A549 treated with AZD9567 at 1 μM for 4 hours (cell line): ENCODE results near the gene MAGEB4. TPM values are rescaled to one million over a fixed set of nuclear protein-coding genes. Genes with fewer than 3 reads are reported as not detected.

Experiments
- total RNA-seq: library from RNA; stranded (reverse); fragments of 200-300 nt; extraction: Qiagen RNA extraction; gene quantifications from 5 replicates; pipeline ENCODE4 v1.2.3, GENCODE V29; 2022; ENCODE audit not compliant: insufficient read depth

MAGEB4 gene, protein sequence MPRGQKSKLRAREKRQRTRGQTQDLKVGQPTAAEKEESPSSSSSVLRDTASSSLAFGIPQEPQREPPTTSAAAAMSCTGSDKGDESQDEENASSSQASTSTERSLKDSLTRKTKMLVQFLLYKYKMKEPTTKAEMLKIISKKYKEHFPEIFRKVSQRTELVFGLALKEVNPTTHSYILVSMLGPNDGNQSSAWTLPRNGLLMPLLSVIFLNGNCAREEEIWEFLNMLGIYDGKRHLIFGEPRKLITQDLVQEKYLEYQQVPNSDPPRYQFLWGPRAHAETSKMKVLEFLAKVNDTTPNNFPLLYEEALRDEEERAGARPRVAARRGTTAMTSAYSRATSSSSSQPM
- not detected in 5 replicates for total RNA-seq

DNA sequence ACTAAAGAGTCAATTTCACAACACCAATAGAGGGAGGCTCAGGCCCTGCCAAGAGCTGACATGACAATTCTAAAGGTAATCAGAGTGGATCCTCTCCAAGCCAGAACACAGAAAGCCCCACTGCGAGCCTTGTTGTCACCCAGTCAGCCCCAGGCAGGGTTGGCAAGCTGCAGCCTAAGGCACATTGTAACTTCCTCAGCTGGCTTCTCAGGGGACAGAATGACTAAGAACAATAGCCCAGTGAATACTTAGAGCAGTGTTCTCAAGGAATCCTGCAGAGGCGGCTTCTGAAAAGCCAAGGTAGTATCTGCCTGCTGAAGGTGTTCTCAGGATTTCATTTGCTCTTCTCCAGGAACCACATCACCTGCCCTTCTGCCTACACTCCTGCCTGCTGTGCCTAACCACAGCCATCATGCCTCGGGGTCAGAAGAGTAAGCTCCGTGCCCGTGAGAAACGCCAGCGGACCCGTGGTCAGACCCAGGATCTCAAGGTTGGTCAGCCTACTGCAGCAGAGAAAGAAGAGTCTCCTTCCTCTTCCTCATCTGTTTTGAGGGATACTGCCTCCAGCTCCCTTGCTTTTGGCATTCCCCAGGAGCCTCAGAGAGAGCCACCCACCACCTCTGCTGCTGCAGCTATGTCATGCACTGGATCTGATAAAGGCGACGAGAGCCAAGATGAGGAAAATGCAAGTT lies at the start of gene MAGEB4:
MAGEB4 (plus strand) TSS at position 277 of the 692 bp plus-strand sequence; CDS start at position 413, 136 bp downstream.

DNA sequence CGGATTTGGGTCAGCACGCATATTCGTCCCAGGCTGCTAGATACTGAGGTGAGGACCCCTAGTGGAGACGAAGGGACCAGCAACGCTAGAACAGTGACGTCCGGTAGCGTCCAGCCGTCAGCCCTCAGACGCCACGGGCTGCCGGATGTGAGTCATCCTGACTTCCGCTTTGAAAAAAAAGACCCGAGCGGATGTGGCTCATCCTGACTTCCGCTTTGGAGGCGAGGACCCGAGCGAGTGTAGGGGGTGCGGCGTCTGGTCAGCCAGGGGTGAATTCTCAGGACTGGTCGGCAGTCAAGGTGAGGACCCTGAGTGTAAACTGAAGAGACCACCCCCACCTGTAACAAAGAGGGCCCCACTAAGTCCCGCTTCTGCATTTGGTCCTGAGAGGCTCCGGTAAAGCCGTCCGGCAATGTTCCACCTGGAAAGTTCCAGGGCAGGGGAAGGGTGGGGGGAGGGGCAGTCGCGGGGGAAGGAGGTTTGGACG lies 26.4 kb upstream of the MAGEB4 start, which contains the start of gene MAGEB2:
MAGEB2 (plus strand) TSS at position 207 of the 487 bp plus-strand sequence. CDS start 3,018 bp downstream, outside the sequence.

DNA sequence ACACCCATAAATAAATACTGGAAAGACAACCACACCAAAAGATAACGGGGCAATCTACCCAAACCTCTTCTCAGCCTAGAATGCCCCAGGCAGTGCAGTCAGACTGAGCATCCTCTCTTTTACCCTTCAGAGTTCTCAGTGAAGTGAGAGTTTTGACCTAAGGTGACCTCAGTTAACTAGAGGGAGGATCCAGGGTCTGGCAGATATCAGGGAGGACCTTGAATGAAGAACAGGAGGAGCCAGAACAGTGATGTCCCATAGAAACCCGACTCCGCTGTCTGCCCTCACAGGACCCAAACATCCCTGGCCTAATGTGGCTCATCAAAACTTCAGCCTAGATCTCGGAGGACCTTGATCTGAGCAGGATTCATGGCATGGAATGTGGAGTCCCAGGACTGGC lies 11.4 kb upstream of the MAGEB4 start, which contains the start of gene MAGEB3:
MAGEB3 (plus strand) TSS at position 263 of the 400 bp plus-strand sequence. CDS start 5,268 bp downstream, outside the sequence.

DNA sequence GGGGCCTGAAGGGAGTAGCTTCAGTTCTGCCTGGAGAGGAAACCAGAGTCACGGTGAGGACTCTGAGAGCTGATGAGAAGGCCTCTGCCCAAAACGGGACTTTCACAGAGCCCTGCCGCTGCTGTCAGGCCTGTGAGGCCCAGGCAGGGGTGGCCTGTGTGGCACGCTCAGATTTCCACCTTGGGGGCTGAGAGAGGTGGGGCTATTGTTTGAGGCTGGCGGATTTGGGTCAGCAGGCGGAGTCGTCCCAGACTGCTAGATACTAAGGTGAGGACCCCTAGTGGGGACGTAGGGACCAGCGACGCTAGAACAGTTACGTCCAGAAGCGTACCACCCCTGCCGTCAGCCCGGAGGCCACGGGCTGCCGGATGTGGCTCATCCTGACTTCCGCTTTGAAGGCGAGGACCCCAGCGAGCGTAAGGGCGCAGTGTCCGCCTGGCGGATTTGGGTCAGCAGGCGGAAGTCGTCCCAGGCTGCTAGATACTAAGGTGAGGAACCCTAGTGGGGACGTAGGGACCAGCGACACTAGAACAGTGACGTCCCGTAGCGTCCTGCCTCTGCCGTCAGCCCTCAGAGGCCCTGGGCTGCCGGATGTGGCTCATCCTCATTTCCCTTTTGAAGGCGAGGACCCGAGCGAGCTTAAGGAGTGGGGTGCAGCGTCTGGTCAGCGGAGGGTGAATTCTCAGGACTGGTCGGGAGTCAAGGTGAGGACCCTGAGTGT lies 5.1 kb downstream of the MAGEB4 start, which contains the start of gene MAGEB1:
MAGEB1 (plus strand) TSS at position 378 of the 721 bp plus-strand sequence. CDS start 3,348 bp downstream, outside the sequence.

Other genes with a start within 250 kb of the MAGEB4 start
- gene MAGEB2, start 26.4 kb upstream of the MAGEB4 start, total RNA-seq = 1.3 TPM in 1 of 5 replicates, not detected in the others
- gene MAGEB3, start 11.3 kb upstream of the MAGEB4 start, total RNA-seq = not detected in 5 replicates
- not detected in 5 replicates for gene MAGEB1, start 5.1 kb downstream of the MAGEB4 start, total RNA-seq
- gene NR0B1, start 67.4 kb downstream of the MAGEB4 start, total RNA-seq = 16.3 to 29.6 TPM (median 19.6 TPM) in 5 replicates